Testis (tissue), 3 donors: Measurements from ENCODE around the gene SERTAD3. TPM values are rescaled to one million over a fixed set of nuclear protein-coding genes. Genes with fewer than 3 reads are reported as not detected.
A peak's percentile ranks its signal among the peaks of the same experiment; 100 is the strongest.

Source experiments
- DNase-seq: peaks from one replicate; pipeline ENCODE4 v3.0.0-alpha.2; 2019
- H3K27ac ChIP-seq, 2 donors: fragments of 200-600 bp; sonication (generic); one replicate each; pipeline ENCODE4 v1.5.1; 2019
- H3K27me3 ChIP-seq: fragments of 200-600 bp; sonication (generic); one replicate; pipeline ENCODE4 v1.5.1; 2019
- H3K36me3 ChIP-seq: fragments of 200-600 bp; sonication (generic); one replicate; pipeline ENCODE4 v1.5.1; 2017; ENCODE audit warnings: low read depth; ENCODE audit errors: missing control alignments
- H3K4me1 ChIP-seq: fragments of 200-600 bp; sonication (generic); one replicate; pipeline ENCODE4 v1.5.1; 2019
- H3K4me3 ChIP-seq, 2 donors: fragments of 200-600 bp; sonication (generic); one replicate each; pipeline ENCODE4 v1.5.1; 2017 to 2019
- H3K9me3 ChIP-seq: fragments of 200-600 bp; sonication (generic); one replicate; pipeline ENCODE4 v1.5.1; 2017
- CTCF ChIP-seq, 3 experiments: fragments of 450-650 bp in 2 of 3; fragments of 200-600 bp in 1 of 3; sonication (generic) in 1 of 3; IDR thresholded peaks; one replicate each; pipeline ENCODE4 v1.5.1; 2016 to 2019; ENCODE audit warnings: antibody characterized with exemption in 3 of 3, mild to moderate bottlenecking in 2 of 3, moderate library complexity in 1 of 3
- POLR2A ChIP-seq: fragments of 450-650 bp; IDR thresholded peaks from one replicate; pipeline ENCODE4 v1.6.1; 2017; ENCODE audit warnings: antibody characterized with exemption, mild to moderate bottlenecking, moderate library complexity
- WGBS, 2 donors: methylation state at CpG; one replicate each; pipeline ENCODE4 v1.1.5; 2018; 5-methylcytosine and 5-hydroxymethylcytosine counted together
- intact Hi-C: fragments of 100-400 bp; cut with DNase I; formaldehyde crosslinking; loops from one replicate; pipeline ENCODE4 v1.15.1; 2023; ENCODE audit warnings: low total_unique reads
- polyA plus RNA-seq: library from polyadenylated mRNA; stranded (reverse); fragments of 350-450 nt; fragmentation: Illumina TruSeq; extraction: RNeasy Lipid Tissue Mini Kit (QIAGEN cat#74804); gene quantifications from one replicate; pipeline ENCODE4 v1.2.3, GENCODE V29; 2014; ENCODE audit warnings: low read depth, low replicate concordance; ENCODE audit not compliant: insufficient read depth
- total RNA-seq, 2 donors: library from RNA; depleted of rRNA; stranded (reverse); fragments of >200 nt; gene quantifications; one replicate each; pipeline ENCODE4 v1.2.3, GENCODE V29; 2016

The SERTAD3 gene
- total and polyA plus RNA-seq, 3 donors from 2014 or later, result 22.4 to 33.9 (median 24.3) TPM

GRCh38 chr19:40400559-40400958 is 43.6 kb downstream of the SERTAD3 start:
- WGBS, 2 donors, result 36 to 46% methylated on average over 3 of the region's 3 CpGs
- Histone ChIP-seq H3K9me3 (no peaks in the 10 kb centered on the region), H3K27me3 (no peaks in the 10 kb centered on the region), H3K4me1 (peaks cover 5% of the 10 kb centered on the region), H3K4me3 (no peak overlapping the region), H3K36me3 (no peaks in the 10 kb centered on the region), H3K27ac (no peak overlapping the region)
- peak; percentile 48 for DNase-seq
- intact Hi-C loops, result no loop called here
- no peak for TF ChIP-seq CTCF (IDR thresholded peaks at IDR 0.05)
- TF ChIP-seq POLR2A, result no peak

GRCh38 chr19:40398417-40399131 is 45.6 kb downstream of the SERTAD3 start:
- WGBS, 2 donors, result 46 to 47% methylated on average over 26 to 49 of the region's 49 CpGs
- intact Hi-C loops, result no loop called here
- no peak overlapping the region for H3K4me3 ChIP-seq
- no peaks in the 10 kb centered on the region for H3K36me3 ChIP-seq
- no peak overlapping the region for H3K27ac ChIP-seq
- DNase-seq, result peak; percentile 69
- no peaks in the 10 kb centered on the region for H3K9me3 ChIP-seq
- no peaks in the 10 kb centered on the region for H3K27me3 ChIP-seq
- no peak for TF ChIP-seq POLR2A
- TF ChIP-seq CTCF (IDR thresholded peaks at IDR 0.05), result no peak
- H3K4me1 ChIP-seq, result peaks cover 8% of the 10 kb centered on the region

- intact Hi-C loops, result no loop called here
- H3K36me3 ChIP-seq, result no peaks in the 10 kb centered on the region
- 92 to 93% methylated on average over 8 to 22 of the region's 22 CpGs for WGBS, 2 donors
Observed at GRCh38 chr19:40397568-40397906, 46.6 kb downstream of the SERTAD3 start.

GRCh38 chr19:40396886-40397567 is 47.1 kb downstream of the SERTAD3 start:
- TF ChIP-seq POLR2A (no peak), CTCF (IDR thresholded peaks at IDR 0.05) (no peak)
- DNase-seq, result no peak
- Histone ChIP-seq H3K36me3 (no peaks in the 10 kb centered on the region), H3K27me3 (no peaks in the 10 kb centered on the region), H3K27ac (no peak overlapping the region), H3K4me1 (peaks cover 10% of the 10 kb centered on the region), H3K9me3 (no peaks in the 10 kb centered on the region), H3K4me3 (no peak overlapping the region)
- intact Hi-C loops, result no loop called here
- 92 to 93% methylated on average over 6 to 19 of the region's 20 CpGs for whole genome bisulfite sequencing, 2 donors

More at GRCh38 chr19:40397568-40397906, 46.6 kb downstream of the SERTAD3 start:
- H3K27ac ChIP-seq, result no peak overlapping the region
- TF ChIP-seq CTCF (IDR thresholded peaks at IDR 0.05) (no peak), POLR2A (no peak)
- peaks cover 10% of the 10 kb centered on the region for H3K4me1 ChIP-seq
- H3K9me3 ChIP-seq, result no peaks in the 10 kb centered on the region
- no peak for DNase-seq
- H3K4me3 ChIP-seq, result no peak overlapping the region
- no peaks in the 10 kb centered on the region for H3K27me3 ChIP-seq
